Activated CD4-positive, alpha-beta T cell treated with anti-CD3 and anti-CD28 coated beads for 36 hours (primary cell): ENCODE measurements around the gene GJB5. TPM values are rescaled to one million over a fixed set of nuclear protein-coding genes. Genes with fewer than 3 reads are reported as not detected.

Experiments
- ATAC-seq: fragments of 200-7000 bp; cut with Tn5 transposase; one replicate; pipeline ENCODE4 v1.10.0; 2021; ENCODE audit warnings: mild to moderate bottlenecking, moderate library complexity
- CTCF ChIA-PET: fragments of 350-600 bp; sonication (Branson Sonifier 250); formaldehyde crosslinking; loops from one replicate; lab custom pipeline; 2021; ENCODE audit warnings: antibody characterized with exemption; lab: Charles Lee
- POLR2A ChIA-PET: fragments of 350-600 bp; sonication (Branson Sonifier 250); formaldehyde crosslinking; loops from one replicate; lab custom pipeline; 2021; ENCODE audit warnings: antibody characterized with exemption, inconsistent platforms; lab: Charles Lee
- DNase-seq: peaks from one replicate; pipeline ENCODE4 v3.0.0-alpha.2; 2020
- H3K27ac Mint-ChIP-seq: one replicate; pipeline ENCODE4 v1.8.0; 2021; ENCODE audit warnings: mixed read lengths
- H3K27me3 Mint-ChIP-seq: one replicate; pipeline ENCODE4 v1.8.0; 2021; ENCODE audit warnings: mixed read lengths
- H3K36me3 Mint-ChIP-seq: one replicate; pipeline ENCODE4 v1.8.0; 2021; ENCODE audit warnings: low read depth, mixed read lengths
- H3K4me1 Mint-ChIP-seq: one replicate; pipeline ENCODE4 v1.8.0; 2021; ENCODE audit warnings: mixed read lengths
- H3K4me3 Mint-ChIP-seq: one replicate; pipeline ENCODE4 v1.8.0; 2021; ENCODE audit warnings: mild to moderate bottlenecking, moderate library complexity, mixed read lengths
- H3K9me3 Mint-ChIP-seq: one replicate; pipeline ENCODE4 v1.8.0; 2021; ENCODE audit warnings: low read depth, mixed read lengths
- intact Hi-C, 2 experiments: fragments of 100-400 bp; cut with DNase I in 1 of 2; cut with micrococcal nuclease in 1 of 2; formaldehyde crosslinking; loops; one replicate each; pipeline versions ENCODE4 v1.14.2 to v1.15.1; 2022 to 2024; cut with DNase I, micrococcal nuclease
- total RNA-seq, 2 experiments: library from RNA; stranded (reverse); gene quantifications; one replicate each; pipeline ENCODE4 v1.2.3, GENCODE V29; 2021

Gene GJB5
- total RNA-seq, 2 experiments from 2014 or later = not detected

DNA sequence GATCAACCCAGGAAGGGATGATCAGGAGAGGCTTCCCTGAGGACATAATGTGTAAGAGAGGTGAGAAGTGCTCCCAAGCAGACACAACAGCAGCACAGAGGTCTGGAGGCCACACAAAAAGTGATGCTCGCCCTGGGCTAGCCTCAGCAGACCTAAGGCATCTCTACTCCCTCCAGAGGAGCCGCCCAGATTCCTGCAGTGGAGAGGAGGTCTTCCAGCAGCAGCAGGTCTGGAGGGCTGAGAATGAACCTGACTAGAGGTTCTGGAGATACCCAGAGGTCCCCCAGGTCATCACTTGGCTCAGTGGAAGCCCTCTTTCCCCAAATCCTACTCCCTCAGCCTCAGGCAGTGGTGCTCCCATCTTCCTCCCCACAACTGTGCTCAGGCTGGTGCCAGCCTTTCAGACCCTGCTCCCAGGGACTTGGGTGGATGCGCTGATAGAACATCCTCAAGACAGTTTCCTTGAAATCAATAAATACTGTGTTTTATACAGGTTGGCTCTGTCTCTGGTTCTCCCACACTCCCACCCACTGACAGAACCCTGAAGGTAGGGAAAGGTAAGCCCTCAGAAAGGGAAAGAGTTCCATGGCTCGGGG lies 31.1 kb downstream of the GJB5 start:
- H3K36me3 Mint-ChIP-seq = no peaks in the 10 kb centered on the region
- no peak overlapping the region for H3K4me3 Mint-ChIP-seq
- no peak overlapping the region for H3K27ac Mint-ChIP-seq
- peaks cover 11% of the 10 kb centered on the region for H3K4me1 Mint-ChIP-seq
- ChIA-PET POLR2A (no interaction called here), CTCF (interaction anchor here (0.6 to 1.4 kb wide), 13 partner anchors 9 to 1873 kb away, joined by 3 to 10 read pairs (median 3); no protein-coding TSS in a partner anchor)
- peaks cover 27% of the 10 kb centered on the region for H3K27me3 Mint-ChIP-seq
- no peak for ATAC-seq
- DNase-seq = no peak
- H3K9me3 Mint-ChIP-seq = no peaks in the 10 kb centered on the region
- intact Hi-C loops = loop anchor here (1.0 kb wide), 3 partner anchors 66 to 512 kb away; no protein-coding TSS in a partner anchor

DNA sequence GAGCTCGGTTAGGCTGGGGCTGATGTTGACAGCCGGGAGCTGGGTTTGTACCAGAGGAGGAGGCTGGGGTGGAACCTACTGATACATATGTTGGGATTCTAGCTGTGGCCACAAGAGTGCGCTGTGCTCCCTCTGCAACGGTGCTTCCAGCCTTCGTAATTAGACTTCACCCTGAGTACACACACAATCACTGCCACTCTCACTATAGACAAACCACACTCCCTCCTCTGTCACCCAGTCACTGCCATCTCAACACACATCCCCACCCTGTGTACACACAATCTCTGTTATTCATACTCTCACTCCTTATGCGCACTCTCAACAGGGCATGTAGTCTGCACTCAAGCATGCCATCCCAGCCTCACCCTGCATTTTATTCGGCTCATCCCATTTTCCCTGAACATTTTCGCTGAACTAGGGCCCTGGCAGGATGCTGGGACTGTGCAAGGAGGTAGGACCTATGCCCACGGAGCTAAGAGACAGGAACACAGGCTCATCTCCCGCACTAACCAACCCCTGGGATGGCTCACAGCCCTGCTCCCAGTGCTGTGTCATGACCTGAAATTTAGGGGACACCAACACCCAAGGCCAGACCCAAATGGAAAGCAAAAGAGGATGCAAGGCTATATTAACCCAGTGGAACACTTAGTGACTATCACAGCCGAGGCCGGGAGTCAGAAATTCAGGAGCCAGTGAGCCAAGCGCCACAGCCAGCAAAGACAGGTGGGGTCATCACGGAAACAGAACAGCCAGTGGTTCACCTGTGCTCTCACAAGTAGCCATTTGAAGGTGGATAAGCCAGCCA lies 31.9 kb downstream of the GJB5 start:
- no peaks in the 10 kb centered on the region for H3K36me3 Mint-ChIP-seq
- H3K9me3 Mint-ChIP-seq = no peaks in the 10 kb centered on the region
- peak; percentile 87 for ATAC-seq
- intact Hi-C loops = loop anchor here (1.0 kb wide), 3 partner anchors 66 to 512 kb away; no protein-coding TSS in a partner anchor
- peak; percentile 85 for DNase-seq
- no peak overlapping the region for H3K27ac Mint-ChIP-seq
- H3K27me3 Mint-ChIP-seq = peaks cover 30% of the 10 kb centered on the region
- H3K4me1 Mint-ChIP-seq = peaks cover 11% of the 10 kb centered on the region
- POLR2A ChIA-PET = interaction anchor here (0.6 kb wide), 1 partner anchor 66 kb away, joined by 3 read pairs; no protein-coding TSS in a partner anchor
- H3K4me3 Mint-ChIP-seq = no peak overlapping the region
- CTCF ChIA-PET = interaction anchor here (0.6 to 1.4 kb wide), 14 partner anchors 10 to 1872 kb away, joined by 3 to 10 read pairs (median 4); no protein-coding TSS in a partner anchor

DNA sequence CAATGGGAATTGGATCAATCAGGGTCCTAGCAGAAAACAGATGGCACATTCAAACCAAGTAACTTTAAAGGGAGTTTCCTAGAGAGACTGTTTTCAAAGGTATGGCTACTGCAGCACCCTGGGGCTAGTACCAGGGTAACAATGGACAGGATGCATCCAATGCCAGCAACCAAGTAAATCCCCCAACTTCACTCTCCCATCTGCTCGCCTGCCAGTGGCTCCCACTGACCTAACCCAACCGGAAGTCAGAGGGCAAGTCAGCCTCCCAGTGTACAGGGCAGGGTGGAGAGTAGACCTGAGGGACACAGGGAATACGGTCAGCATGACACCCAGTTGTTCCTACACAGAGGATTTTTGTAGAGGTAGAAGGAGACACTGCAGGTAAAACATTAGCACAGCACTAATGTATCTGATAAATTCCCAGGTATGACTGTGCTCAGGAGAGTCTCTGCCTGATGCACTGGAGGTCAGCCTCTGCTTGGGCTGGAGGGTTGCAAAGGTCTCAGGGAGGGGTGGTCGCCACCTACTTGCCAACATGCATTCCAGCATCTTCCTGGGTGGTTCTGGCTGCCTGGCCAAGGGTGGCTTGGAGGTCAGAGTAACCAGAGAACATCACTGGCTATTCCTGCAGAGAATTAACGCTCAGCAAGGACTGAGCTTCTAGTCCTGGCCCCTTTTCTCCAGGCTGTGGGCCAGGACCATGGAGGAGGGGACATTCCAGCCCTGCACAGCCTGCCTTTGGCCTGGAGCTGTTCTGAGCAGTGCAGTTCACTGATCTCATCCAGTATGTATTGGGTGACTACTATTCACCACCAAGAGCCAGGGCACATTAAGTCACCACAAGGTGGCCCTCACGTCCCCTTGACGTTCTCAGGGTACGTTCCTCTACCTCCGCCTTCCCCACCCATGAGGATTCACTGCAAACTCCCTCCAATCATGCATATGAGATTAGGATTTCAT lies 32.9 kb downstream of the GJB5 start:
- intact Hi-C loops = no loop called here
- Mint-ChIP-seq H3K27me3 (peaks cover 31% of the 10 kb centered on the region), H3K4me3 (no peak overlapping the region), H3K9me3 (no peaks in the 10 kb centered on the region), H3K36me3 (no peaks in the 10 kb centered on the region), H3K27ac (no peak overlapping the region), H3K4me1 (peaks cover 12% of the 10 kb centered on the region)
- CTCF ChIA-PET = interaction anchor here (1.0 to 1.4 kb wide), 3 partner anchors 45 to 65 kb away, joined by 5 to 10 read pairs (median 5); no protein-coding TSS in a partner anchor
- ATAC-seq (no peak), DNase-seq (peak; percentile 41)
- POLR2A ChIA-PET = no interaction called here

DNA sequence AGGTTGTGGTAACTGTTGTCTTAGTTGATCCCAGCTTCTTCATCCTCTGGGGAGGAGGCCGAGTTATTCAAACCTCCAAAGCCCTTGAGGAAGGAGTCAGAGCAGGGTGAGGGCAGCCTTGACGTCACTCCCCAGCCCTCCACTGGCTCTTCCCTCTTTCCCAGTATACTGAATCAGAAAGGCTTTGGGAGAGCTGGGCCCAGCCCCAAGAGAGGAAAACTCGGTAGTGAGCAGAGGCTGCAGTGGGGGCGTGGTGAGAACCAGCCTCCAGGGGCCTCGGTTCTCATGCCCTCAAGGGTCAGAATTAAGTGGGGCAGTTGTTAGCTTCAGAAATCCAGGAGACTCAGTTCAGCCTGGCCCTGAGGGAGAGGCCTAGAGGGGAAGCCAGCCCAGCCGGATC lies 36.1 kb downstream of the GJB5 start:
- ChIA-PET CTCF (no interaction called here), POLR2A (no interaction called here)
- no peak overlapping the region for H3K27ac Mint-ChIP-seq
- intact Hi-C loops = no loop called here
- H3K36me3 Mint-ChIP-seq = no peaks in the 10 kb centered on the region
- DNase-seq (no peak), ATAC-seq (no peak)
- H3K4me1 Mint-ChIP-seq = peaks cover 12% of the 10 kb centered on the region
- H3K4me3 Mint-ChIP-seq = no peak overlapping the region
- no peaks in the 10 kb centered on the region for H3K9me3 Mint-ChIP-seq
- peaks cover 29% of the 10 kb centered on the region for H3K27me3 Mint-ChIP-seq

DNA sequence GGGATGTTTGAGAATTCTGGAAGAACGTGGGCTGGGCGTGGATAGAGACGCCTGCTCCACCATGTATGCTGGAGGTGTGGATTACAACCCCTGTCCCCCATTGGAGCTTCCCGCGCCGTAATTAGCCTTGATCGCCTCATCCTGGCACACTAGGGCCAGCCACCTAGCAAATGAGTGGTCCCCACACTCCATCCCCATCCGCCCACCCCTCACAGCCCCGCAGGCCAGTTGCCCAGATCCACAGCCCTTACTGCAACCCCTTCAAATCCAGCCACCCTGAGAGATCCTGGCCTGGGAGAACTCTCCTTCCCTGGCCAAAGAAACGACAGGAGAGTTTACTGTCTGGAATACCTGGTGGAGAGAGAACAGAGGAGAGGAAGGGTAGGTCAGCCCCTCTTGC lies 37.6 kb downstream of the GJB5 start:
- CTCF ChIA-PET = interaction anchor here (1.7 kb wide), 1 partner anchor 74 kb away, joined by 3 read pairs; no protein-coding TSS in a partner anchor
- no peaks in the 10 kb centered on the region for H3K9me3 Mint-ChIP-seq
- peaks cover 25% of the 10 kb centered on the region for H3K27me3 Mint-ChIP-seq
- DNase-seq = no peak
- ATAC-seq = no peak
- no peak overlapping the region for H3K4me3 Mint-ChIP-seq
- H3K27ac Mint-ChIP-seq = no peak overlapping the region
- H3K36me3 Mint-ChIP-seq = no peaks in the 10 kb centered on the region
- POLR2A ChIA-PET = no interaction called here
- intact Hi-C loops = no loop called here
- peaks cover 16% of the 10 kb centered on the region for H3K4me1 Mint-ChIP-seq

DNA sequence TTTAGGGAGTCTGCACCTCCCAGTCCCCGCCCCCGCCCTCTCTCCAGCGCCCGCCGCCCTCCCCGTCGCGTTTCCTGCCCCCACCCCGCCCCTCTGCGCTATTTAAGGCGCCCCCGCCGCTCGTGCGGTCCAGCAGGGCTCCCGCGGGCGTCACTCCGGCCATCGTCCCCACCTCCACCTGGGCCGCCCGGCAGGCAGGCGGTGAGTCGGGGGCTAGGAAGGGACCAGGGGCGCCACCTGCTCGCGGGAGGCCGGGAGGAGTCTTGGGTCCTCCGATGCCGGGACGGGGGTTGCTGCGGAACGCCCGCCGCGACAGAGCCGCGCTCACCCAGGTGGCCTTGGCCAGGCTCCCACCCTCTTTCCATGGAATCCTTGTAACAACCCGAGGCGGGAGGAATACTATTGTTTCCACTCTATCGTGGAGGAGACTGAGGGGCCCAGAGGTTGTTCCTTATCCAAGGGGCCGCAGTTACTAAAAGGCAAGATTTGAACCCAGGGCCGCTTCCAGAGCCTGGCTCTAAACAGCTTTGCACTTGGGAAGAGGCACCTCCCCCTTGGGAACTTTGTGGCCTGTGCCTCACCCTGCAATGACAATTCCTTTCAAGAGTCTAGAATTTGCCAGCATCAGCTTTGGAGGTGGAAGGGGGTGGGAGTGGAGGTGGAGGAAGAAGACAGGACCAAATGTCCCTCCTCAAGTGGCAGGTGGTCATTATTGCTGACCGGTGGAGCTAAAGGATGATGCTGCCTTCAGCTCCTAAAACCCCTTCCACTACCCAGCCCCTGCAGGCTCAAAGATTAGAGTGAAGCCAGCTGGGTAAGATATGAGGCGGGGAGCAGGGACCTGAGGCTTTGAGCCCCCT lies 38.3 kb downstream of the GJB5 start, which contains the start of gene GJA4:
GJA4 (plus strand) TSS at position 132 of the 860 bp plus-strand sequence. CDS start 1,215 bp downstream, outside the sequence.
- Mint-ChIP-seq H3K36me3 (no peaks in the 10 kb centered on the region), H3K9me3 (no peaks in the 10 kb centered on the region), H3K4me3 (no peak within 1 kb of the TSS), H3K4me1 (peaks cover 18% of the 10 kb centered on the region), H3K27ac (no peak within 1 kb of the TSS), H3K27me3 (peaks cover 25% of the 10 kb centered on the region)
- no peak for ATAC-seq
- intact Hi-C loops = no loop called here
- ChIA-PET CTCF (interaction anchor here (0.6 to 1.7 kb wide), 2 partner anchors 52 to 74 kb away, joined by 3 read pairs; no protein-coding TSS in a partner anchor), POLR2A (no interaction called here)
- no peak for DNase-seq

DNA sequence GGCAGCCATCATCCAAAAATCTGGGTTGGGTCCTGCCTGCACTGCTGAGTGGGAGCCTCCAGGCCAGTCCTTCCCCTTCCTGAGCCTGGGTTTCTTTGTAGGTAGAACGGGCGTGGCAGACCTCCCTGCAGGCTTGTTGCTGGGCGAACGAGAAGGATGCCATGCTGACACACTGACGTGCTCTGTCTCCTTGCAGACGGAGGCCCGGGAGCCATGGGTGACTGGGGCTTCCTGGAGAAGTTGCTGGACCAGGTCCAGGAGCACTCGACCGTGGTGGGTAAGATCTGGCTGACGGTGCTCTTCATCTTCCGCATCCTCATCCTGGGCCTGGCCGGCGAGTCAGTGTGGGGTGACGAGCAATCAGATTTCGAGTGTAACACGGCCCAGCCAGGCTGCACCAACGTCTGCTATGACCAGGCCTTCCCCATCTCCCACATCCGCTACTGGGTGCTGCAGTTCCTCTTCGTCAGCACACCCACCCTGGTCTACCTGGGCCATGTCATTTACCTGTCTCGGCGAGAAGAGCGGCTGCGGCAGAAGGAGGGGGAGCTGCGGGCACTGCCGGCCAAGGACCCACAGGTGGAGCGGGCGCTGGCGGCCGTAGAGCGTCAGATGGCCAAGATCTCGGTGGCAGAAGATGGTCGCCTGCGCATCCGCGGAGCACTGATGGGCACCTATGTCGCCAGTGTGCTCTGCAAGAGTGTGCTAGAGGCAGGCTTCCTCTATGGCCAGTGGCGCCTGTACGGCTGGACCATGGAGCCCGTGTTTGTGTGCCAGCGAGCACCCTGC lies 39.3 kb downstream of the GJB5 start:
- H3K36me3 Mint-ChIP-seq = no peaks in the 10 kb centered on the region
- H3K27ac Mint-ChIP-seq = no peak overlapping the region
- intact Hi-C loops = no loop called here
- POLR2A ChIA-PET = no interaction called here
- H3K4me3 Mint-ChIP-seq = no peak overlapping the region
- ATAC-seq = no peak
- CTCF ChIA-PET = interaction anchor here (0.6 to 1.7 kb wide), 2 partner anchors 51 to 72 kb away, joined by 3 read pairs; no protein-coding TSS in a partner anchor
- peaks cover 25% of the 10 kb centered on the region for H3K4me1 Mint-ChIP-seq
- H3K9me3 Mint-ChIP-seq = no peaks in the 10 kb centered on the region
- no peak for DNase-seq
- H3K27me3 Mint-ChIP-seq = peaks cover 24% of the 10 kb centered on the region

DNA sequence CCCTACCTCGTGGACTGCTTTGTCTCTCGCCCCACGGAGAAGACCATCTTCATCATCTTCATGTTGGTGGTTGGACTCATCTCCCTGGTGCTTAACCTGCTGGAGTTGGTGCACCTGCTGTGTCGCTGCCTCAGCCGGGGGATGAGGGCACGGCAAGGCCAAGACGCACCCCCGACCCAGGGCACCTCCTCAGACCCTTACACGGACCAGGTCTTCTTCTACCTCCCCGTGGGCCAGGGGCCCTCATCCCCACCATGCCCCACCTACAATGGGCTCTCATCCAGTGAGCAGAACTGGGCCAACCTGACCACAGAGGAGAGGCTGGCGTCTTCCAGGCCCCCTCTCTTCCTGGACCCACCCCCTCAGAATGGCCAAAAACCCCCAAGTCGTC lies 39.9 kb downstream of the GJB5 start:
- ATAC-seq (no peak), DNase-seq (no peak)
- ChIA-PET POLR2A (no interaction called here), CTCF (no interaction called here)
- Mint-ChIP-seq H3K27ac (no peak overlapping the region), H3K4me1 (peaks cover 24% of the 10 kb centered on the region), H3K27me3 (peaks cover 24% of the 10 kb centered on the region), H3K4me3 (no peak overlapping the region), H3K9me3 (no peaks in the 10 kb centered on the region), H3K36me3 (no peaks in the 10 kb centered on the region)
- intact Hi-C loops = no loop called here

DNA sequence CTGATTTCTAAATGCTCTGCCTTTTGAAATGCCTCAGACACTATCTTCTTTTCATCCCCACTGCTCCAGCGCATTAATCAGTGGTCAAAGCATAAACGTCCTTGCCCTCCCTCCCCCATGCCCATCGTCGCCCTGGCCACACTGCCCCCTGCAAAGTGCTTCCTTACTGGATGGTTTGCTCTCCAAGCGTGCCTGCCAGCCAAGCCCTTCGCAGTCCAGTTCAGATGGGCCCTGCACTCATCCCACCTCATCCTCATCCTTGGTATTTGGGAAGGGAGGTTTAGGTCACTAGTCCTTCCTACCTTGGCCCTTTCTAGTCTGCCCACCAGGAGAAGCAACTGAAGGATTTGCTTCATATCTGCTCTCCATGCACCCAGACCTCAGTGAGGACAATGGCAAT lies 41.1 kb downstream of the GJB5 start:
- DNase-seq (no peak), ATAC-seq (no peak)
- Mint-ChIP-seq H3K36me3 (no peaks in the 10 kb centered on the region), H3K4me3 (no peak overlapping the region), H3K27me3 (peaks cover 19% of the 10 kb centered on the region), H3K9me3 (no peaks in the 10 kb centered on the region), H3K4me1 (peaks cover 30% of the 10 kb centered on the region), H3K27ac (no peak overlapping the region)
- ChIA-PET POLR2A (no interaction called here), CTCF (no interaction called here)
- intact Hi-C loops = no loop called here

DNA sequence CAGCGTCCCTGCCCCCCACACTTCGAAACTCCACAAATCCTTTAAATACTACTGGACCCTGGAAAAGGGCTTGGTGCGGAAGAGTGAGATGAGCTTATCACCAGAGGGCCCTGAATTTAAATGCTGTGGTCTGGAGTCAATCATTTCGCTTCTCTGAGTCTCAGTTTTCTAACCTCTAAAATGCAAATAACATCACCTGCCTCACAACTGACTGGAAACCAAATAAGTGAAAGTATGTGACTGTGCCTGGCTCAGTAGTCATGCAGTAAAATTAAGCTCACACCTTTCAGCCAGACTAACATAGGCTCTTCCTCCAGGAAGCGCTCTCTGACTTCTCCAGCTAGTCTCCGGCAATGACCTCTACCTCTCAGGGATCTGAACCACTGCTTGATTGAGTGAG lies 42.1 kb downstream of the GJB5 start:
- Mint-ChIP-seq H3K9me3 (no peaks in the 10 kb centered on the region), H3K27ac (peak overlapping the region; percentile 59), H3K4me1 (peaks cover 30% of the 10 kb centered on the region), H3K4me3 (no peak overlapping the region), H3K27me3 (peaks cover 13% of the 10 kb centered on the region), H3K36me3 (no peaks in the 10 kb centered on the region)
- ChIA-PET POLR2A (no interaction called here), CTCF (interaction anchor here (0.7 to 1.0 kb wide), 4 partner anchors 10 to 215 kb away, joined by 3 to 4 read pairs (median 3); no protein-coding TSS in a partner anchor)
- DNase-seq (no peak), ATAC-seq (peak; percentile 76)
- intact Hi-C loops = no loop called here
